GM12878 (cell line): Measurements from ENCODE around the gene SIX5. TPM values are rescaled to one million over a fixed set of nuclear protein-coding genes. Genes with fewer than 3 reads are reported as not detected.

ENCODE experiments used
- ATAC-seq: fragments of 200-7000 bp; cut with Tn5 transposase; 3 replicates; pipeline ENCODE4 v1.9.1; 2020; ENCODE audit warnings: mild to moderate bottlenecking, moderate library complexity
- BruUV-seq: library from RNA; stranded (reverse); fragments of 400-500 nt; replicated peaks from 2 replicates; lab custom pipeline; 2021; lab: Mats Ljungman, UMichigan
- CTCF ChIA-PET: fragments of 300-600 bp; sonication (Branson Sonifier 250); formaldehyde crosslinking; extraction: SDS; loops from one replicate; lab custom pipeline; 2021; ENCODE audit warnings: inconsistent platforms; lab: Yijun Ruan, JAX
- POLR2A ChIA-PET: fragments of 350-600 bp; formaldehyde crosslinking; extraction: SDS; loops from one replicate; lab custom pipeline; 2021; ENCODE audit warnings: inconsistent platforms; lab: Charles Lee
- RAD21 ChIA-PET: fragments of 300-600 bp; sonication (Branson Sonifier 250); formaldehyde crosslinking; loops from one replicate; lab custom pipeline; 2023; ENCODE audit warnings: antibody characterized with exemption; ENCODE audit not compliant: unreplicated experiment; lab: Charles Lee
- SMC1A ChIA-PET: fragments of 300-600 bp; sonication (Branson Sonifier 250); formaldehyde crosslinking; loops from one replicate; lab custom pipeline; 2023; ENCODE audit not compliant: unreplicated experiment, uncharacterized antibody; lab: Charles Lee
- DNase-seq: peaks from one replicate; pipeline ENCODE4 v3.0.0-alpha.2; 2011; ENCODE audit warnings: low read depth, low spot score
- FAIRE-seq: peaks from 3 replicates; lab custom pipeline; 2011; peaks lifted over from hg19 to GRCh38; lab: Jason Lieb, UNC
- H2AFZ ChIP-seq: 2 replicates; pipeline ENCODE4 v1.6.0; 2011; ENCODE audit warnings: low read depth, low read length, control low read depth; ENCODE audit not compliant: control insufficient read depth
- H3K27ac ChIP-seq: 2 replicates; pipeline ENCODE4 v1.5.1; 2011; ENCODE audit warnings: control low read depth; ENCODE audit not compliant: control insufficient read depth, insufficient read depth
- H3K27me3 ChIP-seq, 2 experiments: replicated peaks in 1 of 2; 2 replicates each; pipeline versions ENCODE4 v1.6.0 to v1.6.1; 2011; ENCODE audit warnings: low read length in 1 of 2; ENCODE audit not compliant: control insufficient read depth in 2 of 2, insufficient read depth in 2 of 2
- H3K36me3 ChIP-seq, 2 experiments: 2 replicates each; pipeline ENCODE4 v1.5.1; 2011; ENCODE audit warnings: low read length in 1 of 2; ENCODE audit not compliant: control insufficient read depth in 2 of 2, insufficient read depth in 2 of 2
- H3K4me1 ChIP-seq: 2 replicates; pipeline ENCODE4 v1.6.1; 2011; ENCODE audit warnings: mild to moderate bottlenecking, low read length, moderate library complexity, mixed read lengths; ENCODE audit not compliant: control insufficient read depth, insufficient read depth
- H3K4me2 ChIP-seq: 2 replicates; pipeline ENCODE4 v1.6.0; 2011; ENCODE audit warnings: control low read depth; ENCODE audit not compliant: control insufficient read depth, insufficient read depth
- H3K4me3 ChIP-seq: fragments of 200-600 bp; sonication (generic); 2 replicates; pipeline ENCODE4 v1.5.1; 2016
- H3K79me2 ChIP-seq: 2 replicates; pipeline ENCODE4 v1.6.0; 2011; ENCODE audit warnings: low read length; ENCODE audit not compliant: control insufficient read depth, insufficient read depth
- H3K9ac ChIP-seq: 2 replicates; pipeline ENCODE4 v1.8.0; 2011; ENCODE audit warnings: low read length, control low read depth, mixed read lengths; ENCODE audit not compliant: control insufficient read depth, insufficient read depth
- H3K9me3 ChIP-seq: replicated peaks from 3 replicates; pipeline ENCODE4 v1.5.1; 2011; ENCODE audit warnings: mild to moderate bottlenecking, low read length; ENCODE audit not compliant: control insufficient read depth, insufficient read depth
- H4K20me1 ChIP-seq: 2 replicates; pipeline ENCODE4 v1.6.0; 2011; ENCODE audit not compliant: control insufficient read depth, insufficient read depth
- BMI1 ChIP-seq: fragments of 450-650 bp; IDR thresholded peaks from 2 replicates; pipeline ENCODE4 v1.6.1; 2016; ENCODE audit warnings: mild to moderate bottlenecking, moderate library complexity, borderline replicate concordance
- CTCF ChIP-seq, 3 experiments: IDR thresholded peaks in 2 of 3; conservative IDR thresholded peaks in 1 of 3; 2 replicates each; pipeline ENCODE4 v1.5.1; 2011; ENCODE audit warnings: low read depth in 3 of 3, low read length in 3 of 3, mild to moderate bottlenecking in 3 of 3, control low read depth in 2 of 3, moderate library complexity in 2 of 3, inconsistent platforms in 1 of 3, mixed read lengths in 1 of 3; ENCODE audit not compliant: control insufficient read depth in 2 of 3, insufficient read depth in 1 of 3; ENCODE audit errors: extremely low read depth in 1 of 3
- E2F8 ChIP-seq: fragments of 450-650 bp; IDR thresholded peaks from 2 replicates; pipeline ENCODE4 v1.6.1; 2018; ENCODE audit warnings: mild to moderate bottlenecking, low read depth, moderate library complexity; ENCODE audit not compliant: partially characterized antibody
- HDGF ChIP-seq: fragments of 450-650 bp; IDR thresholded peaks from 2 replicates; pipeline ENCODE4 v1.6.1; 2016; ENCODE audit warnings: antibody characterized with exemption
- MEF2A ChIP-seq: IDR thresholded peaks from 2 replicates; pipeline ENCODE4 v1.6.1; 2011; ENCODE audit warnings: low read depth, mild to moderate bottlenecking, low read length, moderate library complexity; ENCODE audit not compliant: insufficient read depth
- MEF2B ChIP-seq: fragments of 450-650 bp; IDR thresholded peaks from 2 replicates; pipeline ENCODE4 v1.6.1; 2018; ENCODE audit warnings: mild to moderate bottlenecking, moderate library complexity; ENCODE audit not compliant: partially characterized antibody, poor library complexity, severe bottlenecking
- NFIC ChIP-seq: IDR thresholded peaks from 2 replicates; pipeline ENCODE4 v1.6.1; 2012; ENCODE audit warnings: low read depth, mild to moderate bottlenecking, inconsistent platforms, low read length, moderate library complexity
- NFXL1 ChIP-seq: fragments of 450-650 bp; IDR thresholded peaks from 2 replicates; pipeline ENCODE4 v1.6.1; 2017; ENCODE audit warnings: antibody characterized with exemption, mild to moderate bottlenecking, borderline replicate concordance
- RB1 ChIP-seq: fragments of 450-650 bp; formaldehyde crosslinking; IDR thresholded peaks from 2 replicates; pipeline ENCODE4 v1.6.1; 2017; ENCODE audit warnings: mild to moderate bottlenecking, borderline replicate concordance
- RFX5 ChIP-seq: IDR thresholded peaks from 2 replicates; pipeline ENCODE4 v1.6.1; 2011; ENCODE audit warnings: low read depth, low read length, improper control_type of control experiment
- SMARCA5 ChIP-seq: fragments of 450-650 bp; IDR thresholded peaks from 2 replicates; pipeline ENCODE4 v1.6.1; 2017; ENCODE audit warnings: mild to moderate bottlenecking
- ZBTB11 ChIP-seq: fragments of 450-650 bp; formaldehyde crosslinking; IDR thresholded peaks from 2 replicates; pipeline ENCODE4 v1.5.0; 2022; ENCODE audit warnings: mild to moderate bottlenecking, missing genetic modification characterization
- ZNF24 ChIP-seq: fragments of 450-650 bp; IDR thresholded peaks from 2 replicates; pipeline ENCODE4 v1.6.1; 2017; ENCODE audit warnings: antibody characterized with exemption, mild to moderate bottlenecking
- ZZZ3 ChIP-seq: IDR thresholded peaks from 2 replicates; pipeline ENCODE4 v1.6.1; 2011; ENCODE audit warnings: low read depth; ENCODE audit not compliant: control insufficient read depth, insufficient read length
- WGBS: methylation state at CpG from one replicate; pipeline ENCODE4 v1.1.6; 2016; ENCODE audit warnings: low lambda C conversion rate; ENCODE audit not compliant: insufficient replicate concordance, insufficient coverage; ENCODE audit errors: missing lambda C conversion rate; 5-methylcytosine and 5-hydroxymethylcytosine counted together
- in situ Hi-C: fragments of 300-500 bp; cut with MboI; formaldehyde crosslinking; loops from 9 replicates; pipeline ENCODE4 v1.14.3; 2018; ENCODE audit warnings: mixed read lengths
- intact Hi-C: fragments of 100-400 bp; cut with micrococcal nuclease; formaldehyde crosslinking; loops from one replicate; pipeline ENCODE4 v1.14.2; 2022; ENCODE audit not compliant: unreplicated experiment
- polyA plus RNA-seq, 11 experiments: library from polyadenylated mRNA; depleted of rRNA in 4 of 11; unstranded in 6 of 11; stranded (reverse) in 5 of 11; fragments of >200 nt; fragmentation: Nextera tagmentation in 4 of 11; fragmentation: Illumina TruSeq in 1 of 11; extraction: Ambion mirVana in 4 of 11; extraction: Trizol in 1 of 11; gene quantifications; 1 replicate in 1 of 11; 2 replicates in 10 of 11; pipeline versions ENCODE4 v1.2.1 to v1.2.3, GENCODE V29; 2011 to 2016; ENCODE audit warnings: inconsistent platforms in 2 of 11, missing spikeins in 2 of 11, low read depth in 1 of 11
- total RNA-seq, 4 experiments: library from RNA; depleted of rRNA in 3 of 4; stranded (reverse); fragments of >200 nt in 3 of 4; fragmentation: Illumina TruSeq in 1 of 4; extraction: Trizol in 1 of 4; gene quantifications; 2 replicates each; pipeline versions ENCODE4 v1.2.1 to v1.2.3, GENCODE V29; 2013 to 2021

Gene SIX5
- total and polyA plus RNA-seq, 10 of the 15 experiments (the other 5 are each of a cell fraction or from before 2014, with no cell fraction given) = 1.9 to 10.5 (median 3.0) TPM; not detected in 2

DNA sequence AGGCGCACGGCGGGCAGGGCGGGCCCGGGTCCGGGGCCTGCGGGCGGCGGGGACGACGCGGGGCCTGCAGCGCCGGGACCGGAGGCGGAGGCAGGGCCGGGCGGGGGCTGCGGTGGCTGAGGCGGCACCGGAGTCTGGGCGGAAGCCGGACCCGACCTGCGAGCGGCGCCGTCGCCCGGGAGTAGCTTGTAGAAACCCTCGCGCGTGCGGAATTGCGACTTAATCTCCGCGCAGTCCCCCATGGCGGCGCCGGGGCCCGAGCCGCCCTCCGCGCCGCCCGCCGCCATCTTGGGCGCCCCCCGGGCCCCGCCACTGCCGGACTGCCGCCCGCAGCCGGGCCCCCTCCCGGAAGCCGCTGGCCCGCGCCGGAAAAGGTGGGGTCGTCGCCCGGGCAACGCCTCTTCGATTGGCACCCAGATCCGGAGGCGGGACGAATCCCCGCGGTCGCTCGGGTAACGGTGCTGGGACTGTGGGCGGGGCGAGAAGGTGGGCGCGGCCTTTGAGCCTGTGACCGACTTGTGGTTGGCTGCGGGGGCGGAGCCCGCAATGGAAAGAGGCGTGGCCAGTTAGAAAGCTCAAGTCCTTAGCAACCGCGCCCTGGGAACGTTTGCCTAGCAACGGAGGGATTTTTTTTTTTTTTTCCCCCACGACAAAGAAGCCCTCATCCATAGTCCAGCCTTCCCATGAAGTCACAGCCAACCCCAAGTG, 23.6 kb upstream of the SIX5 start, which contains the start of gene DMWD:
TSS of gene DMWD (minus strand) at position 376 of the 708 bp plus-strand sequence. CDS start at position 287, 89 bp downstream.
- SMC1A ChIA-PET = interaction anchor here (0.7 to 1.4 kb wide), 3 partner anchors 22 to 76 kb away, joined by 3 to 7 read pairs (median 5); partner anchors contain the start of gene SIX5
- H4K20me1 ChIP-seq = no peaks in the 10 kb centered on the region
- peak; percentile 85 for TF ChIP-seq MEF2B
- TF ChIP-seq ZBTB11 = 0 out of 2 replicates have a peak, but pooled peaks have one; percentile 32
- TF ChIP-seq NFIC = no peak
- peak; percentile 60; the same call in 1 of the 2 replicates for TF ChIP-seq RB1
- TF ChIP-seq MEF2A = 0 out of 2 replicates have a peak, but pooled peaks have one; percentile 33
- no peak for TF ChIP-seq ZNF24
- TF ChIP-seq NFXL1 = no peak
- TF ChIP-seq SMARCA5 = peak; percentile 75
- TF ChIP-seq CTCF (IDR thresholded peaks at IDR 0.05 in 2 of 3, conservative IDR thresholded peaks at IDR 0.05 in 1 of 3; ENCODE audit: control insufficient read depth in 2 of 3, extremely low read depth in 1 of 3, insufficient read depth in 1 of 3, low read depth in 3 of 3, low read length in 3 of 3) = no peak
- TF ChIP-seq RFX5 = no peak; the same call in 1 of the 2 replicates
- TF ChIP-seq BMI1 = peak; percentile 99
- no peak for TF ChIP-seq E2F8
- no peak for TF ChIP-seq ZZZ3
- TF ChIP-seq HDGF = peak; percentile 95

More for the DNA sequence above, 23.6 kb upstream of the SIX5 start, which contains the start of gene DMWD:
- ChIA-PET POLR2A (interaction anchor here (0.5 to 2.9 kb wide), 10 partner anchors 11 to 368 kb away, joined by 3 to 20 read pairs (median 3); partner anchors contain the start of gene SIX5), CTCF (interaction anchor here (0.6 to 3.1 kb wide), 10 partner anchors 13 to 100 kb away, joined by 3 to 13 read pairs (median 4); partner anchors contain the start of genes QPCTL and SIX5), RAD21 (interaction anchor here (0.5 to 2.7 kb wide), 8 partner anchors 14 to 387 kb away, joined by 3 to 18 read pairs (median 4); partner anchors contain the start of genes FOXA3, IRF2BP1, QPCTL and SIX5)
- Histone ChIP-seq H3K4me3 (peak within 1 kb of the TSS; percentile 98), H3K4me1 (peaks cover 14% of the 10 kb centered on the region), H3K4me2 (peak within 1 kb of the TSS; percentile 32), H2AFZ (peak within 1 kb of the TSS; percentile 69), H3K9ac (peak within 1 kb of the TSS; percentile 74), H3K27me3 (no peaks in the 10 kb centered on the region), H3K79me2 (peaks cover 19% of the 10 kb centered on the region), H3K36me3 (peaks cover 0 to 12% of the 10 kb centered on the region in 2 experiments; a peak in 3 of 4 replicates), H3K27ac (peak within 1 kb of the TSS; percentile 72), H3K9me3 (no peaks in the 10 kb centered on the region)
- BruUV-seq = no TSS peak
- in situ Hi-C loops = no loop called here
- intact Hi-C loops = loop anchor here (2.0 kb wide), 1 partner anchor 24 kb away; the partner anchor contains the start of gene SIX5
- 1% methylated on average over 63 of the region's 86 CpGs for WGBS
- ATAC-seq = peak; percentile 95
- peak; percentile 81 for DNase-seq
- FAIRE-seq = peak; percentile 99
